Measurements from ENCODE around the gene DLGAP5.

The DLGAP5 gene

DNA sequence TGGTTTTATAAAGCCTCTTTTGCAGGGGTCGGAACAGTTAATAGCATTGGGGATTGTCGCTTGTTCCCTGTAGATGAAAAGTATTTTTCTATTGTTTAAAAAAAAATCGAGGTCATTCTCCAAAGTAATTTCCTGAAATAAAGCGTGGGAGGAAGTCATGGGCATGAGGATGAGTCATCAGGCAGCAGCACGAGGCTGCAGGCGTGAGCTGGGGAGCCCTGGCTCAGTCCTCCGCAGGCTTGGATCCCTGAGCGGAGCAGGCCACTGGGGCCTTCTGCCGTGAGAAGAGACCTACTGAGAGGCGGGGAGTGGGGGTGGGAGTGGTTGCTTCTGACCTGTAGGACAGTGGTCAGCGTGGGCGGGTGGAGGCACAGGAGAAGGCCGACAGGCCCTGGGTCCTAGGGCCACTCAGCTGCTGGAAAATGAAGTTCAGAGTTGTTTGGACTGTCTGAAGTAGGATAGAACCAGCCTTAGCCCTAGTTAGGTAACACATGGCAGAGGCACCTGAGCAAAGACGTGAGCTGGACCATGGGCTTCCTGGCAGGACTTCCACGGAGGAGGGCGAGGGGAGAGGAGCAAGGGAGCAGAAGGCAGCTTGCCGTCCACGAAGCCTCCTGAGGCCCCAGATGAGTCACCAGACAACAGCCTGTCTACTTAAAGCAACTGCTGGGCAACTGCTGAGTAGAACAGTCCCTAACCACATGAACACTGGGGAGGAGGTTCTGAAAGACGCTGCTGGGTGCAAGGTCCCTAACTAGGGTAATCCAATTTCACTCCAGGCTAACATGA, 83.4 kb downstream of the DLGAP5 start:
- no peak for DNase-seq

DNA sequence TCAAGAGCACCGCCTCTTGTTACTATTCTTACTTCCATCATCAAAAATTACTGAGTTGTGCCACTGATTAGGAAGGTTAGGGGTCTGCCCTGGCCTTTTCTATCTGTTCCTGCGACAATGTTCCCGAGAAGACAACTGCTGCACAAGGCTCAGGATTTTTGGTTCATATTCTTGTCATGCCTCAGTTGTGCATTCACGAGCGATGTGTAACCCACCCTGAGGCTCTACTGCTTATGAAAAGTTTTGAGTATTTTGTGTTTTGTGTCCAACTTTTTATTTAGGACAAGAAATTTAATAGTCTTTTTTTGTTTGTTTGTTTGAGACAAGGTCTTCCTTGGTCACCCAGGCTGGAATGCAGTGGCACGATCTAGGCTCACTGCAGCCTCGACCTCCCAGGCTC, 85.4 kb downstream of the DLGAP5 start:
- no peak for DNase-seq

DNA sequence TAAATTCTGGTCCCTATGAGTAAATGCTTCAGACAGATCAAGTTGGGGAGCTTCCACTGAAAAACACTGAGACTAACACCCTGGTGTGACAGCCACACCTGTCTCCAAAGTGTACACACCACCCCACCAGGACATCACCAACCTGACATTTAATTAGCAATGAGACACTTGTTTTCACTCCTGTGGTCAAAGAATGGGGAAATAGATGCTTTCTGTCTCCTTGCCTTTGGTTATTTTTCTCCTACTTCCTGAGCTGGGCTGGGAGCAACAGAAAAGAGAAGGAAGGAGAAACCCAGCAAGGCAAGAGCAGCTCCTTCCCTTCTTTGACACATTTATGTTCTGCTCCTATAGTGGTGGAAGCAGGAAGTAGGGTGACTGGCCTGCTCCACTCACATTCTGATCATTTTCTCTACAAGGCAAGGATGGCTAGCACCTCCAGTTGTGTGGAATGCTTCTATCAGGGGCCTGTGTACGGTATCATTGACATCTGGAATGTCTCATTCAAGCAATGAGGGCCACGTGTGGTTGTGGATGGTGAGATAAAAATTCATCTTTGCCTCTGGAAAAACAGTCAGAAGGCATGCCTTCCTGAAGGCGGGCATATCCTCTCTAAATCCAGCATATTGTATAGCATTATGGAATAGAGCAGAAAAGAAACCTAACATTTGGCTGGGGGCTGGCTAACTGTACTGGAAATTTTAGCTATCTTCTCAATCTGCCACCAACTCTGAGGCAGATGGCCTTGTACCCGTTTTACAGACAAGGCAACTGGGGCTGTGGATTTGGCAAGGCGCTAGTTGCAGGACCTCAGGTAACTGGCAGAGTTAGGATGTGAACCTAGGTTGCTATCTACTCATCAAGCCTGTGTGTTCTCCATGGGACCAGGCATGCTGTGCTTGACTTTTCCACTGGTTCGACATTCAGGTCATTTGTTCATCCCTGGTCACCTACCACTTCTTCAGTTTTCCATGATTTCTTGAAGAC, 87.1 kb downstream of the DLGAP5 start:
- DNase-seq, result no peak

DNA sequence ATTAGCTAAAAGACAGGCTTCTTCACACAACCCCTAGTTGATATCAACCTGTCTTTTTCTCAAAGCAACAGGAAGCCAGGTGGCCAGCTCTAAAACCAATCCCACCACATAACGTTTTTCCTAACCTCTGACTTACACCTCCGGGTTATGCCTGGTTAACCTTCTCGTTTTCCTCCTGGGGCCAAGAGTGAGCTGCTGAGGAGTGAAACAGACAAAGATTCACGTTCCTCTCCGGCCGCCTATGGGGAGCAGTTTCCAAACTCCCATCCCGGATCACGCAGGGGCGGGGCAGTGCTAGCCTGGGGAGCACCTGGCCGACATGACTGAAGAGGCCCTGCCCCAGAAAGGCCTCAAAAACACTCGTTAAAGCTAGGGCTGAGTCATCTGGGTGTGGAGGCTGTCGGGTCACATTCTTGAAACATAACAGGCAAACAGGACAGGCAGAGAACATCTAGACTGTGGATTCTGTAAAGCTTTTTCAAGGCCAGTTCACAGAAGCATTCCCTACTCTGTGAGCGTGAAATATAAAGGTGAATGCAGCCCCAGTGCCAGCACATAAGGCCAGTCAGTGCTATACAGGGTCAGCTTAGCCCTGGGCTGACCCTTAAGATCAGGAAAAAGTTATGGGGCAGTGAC, 88.3 kb downstream of the DLGAP5 start:
- DNase-seq, result peak in 1 of 4 experiments; percentile 3

DNA sequence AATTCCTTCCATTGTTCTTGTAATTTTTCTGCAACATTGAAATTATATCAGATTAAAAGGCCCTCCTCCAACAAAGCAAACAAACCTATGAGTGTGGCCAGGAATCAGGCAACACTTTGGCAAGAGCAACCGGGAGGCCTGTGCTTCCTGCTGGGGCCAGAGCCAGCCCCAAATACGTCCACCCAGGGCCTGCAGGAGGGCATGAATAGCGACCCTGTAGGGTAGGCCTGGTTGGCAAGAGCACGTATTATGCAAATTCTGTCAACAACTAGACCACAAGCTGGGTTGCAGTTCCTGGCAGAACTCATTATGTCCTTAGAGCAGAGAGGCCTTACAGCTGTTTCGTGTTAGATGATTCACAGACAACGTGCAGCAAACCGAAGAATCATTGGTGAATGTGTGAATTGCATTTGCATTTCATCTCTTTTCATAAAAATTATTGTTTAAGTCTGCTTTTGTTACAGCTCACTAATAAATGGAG, 89.2 kb downstream of the DLGAP5 start:
- no peak for DNase-seq

DNA sequence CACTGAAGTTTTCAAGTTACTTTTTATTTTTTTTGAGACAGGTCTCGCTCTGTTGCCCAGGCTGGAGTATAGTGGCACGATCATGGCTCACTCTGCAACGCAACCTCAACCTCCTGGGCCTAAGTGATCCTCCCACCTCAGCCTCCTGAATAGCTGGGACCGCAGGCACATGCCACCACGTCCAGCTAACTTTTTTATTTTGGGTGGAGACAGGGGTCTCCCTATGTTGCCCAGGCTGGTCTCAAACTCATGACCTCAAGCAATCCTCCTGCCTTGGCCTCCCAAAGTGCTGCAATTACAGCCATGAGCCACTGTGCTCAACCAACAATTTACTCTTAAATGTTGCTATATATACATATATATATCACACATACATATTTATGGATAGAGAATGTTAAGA, 89.7 kb downstream of the DLGAP5 start:
- no peak for DNase-seq

DNA sequence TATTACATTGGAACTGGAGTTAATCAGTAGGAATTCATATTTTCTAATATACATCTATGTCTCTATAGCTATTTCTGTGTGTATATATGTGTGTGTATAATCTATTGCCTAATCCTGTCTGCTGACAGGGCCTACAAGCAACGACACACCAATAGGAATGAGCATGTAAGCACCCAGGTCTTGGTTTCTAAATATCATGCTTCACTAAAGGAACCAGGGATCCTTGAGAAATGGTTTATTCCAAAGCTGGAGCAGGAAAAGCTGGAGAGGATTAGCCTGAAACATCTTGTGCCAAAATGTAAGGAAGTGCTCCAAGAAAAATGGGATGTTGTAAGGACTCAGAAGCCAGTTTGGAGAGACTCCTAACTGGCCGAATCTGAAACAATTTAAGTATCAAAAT, 91.6 kb downstream of the DLGAP5 start:
- DNase-seq, result no peak

DNA sequence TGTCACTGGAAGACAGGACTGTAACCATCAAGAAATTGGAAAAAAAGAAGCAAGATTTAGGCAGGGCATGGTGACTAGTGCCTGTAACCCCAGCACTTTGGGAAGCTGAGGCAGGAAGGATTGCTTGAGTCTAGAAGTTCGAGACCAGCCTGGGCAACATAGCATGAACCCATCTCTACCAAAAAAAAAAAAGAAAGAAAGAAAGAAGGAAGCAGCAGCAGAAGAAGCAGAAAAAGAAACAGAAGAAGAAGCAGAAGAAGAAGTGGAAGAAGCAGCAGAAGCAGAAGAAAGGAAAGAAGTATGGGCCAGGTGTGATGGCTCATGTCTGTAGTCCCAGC, 92.9 kb downstream of the DLGAP5 start:
- no peak for DNase-seq

Data from activated naive CD4-positive, alpha-beta T cell (primary cell).